HG02870 (cell line): ENCODE measurements around the gene MS4A1.
"Not testable (repeated sequence)": the region's sequence is repeated elsewhere in the genome, so short reads cannot be mapped to it uniquely, and the experiment has no call there.

Experiments
- ATAC-seq: cut with Tn5 transposase; IDR thresholded peaks from one replicate; pipeline ENCODE4 v1.9.1; 2021; ENCODE audit warnings: mild to moderate bottlenecking, moderate library complexity; ENCODE audit not compliant: unreplicated experiment

The MS4A1 gene

GRCh38 chr11:60455531-60456042, at the start of gene MS4A1:
Gene MS4A1 (plus strand): TSS chr11:60455847. CDS start chr11:60462375, 6,528 bp downstream.
- peak; percentile 75 for ATAC-seq

GRCh38 chr11:60420015-60420414, 35.6 kb upstream of the MS4A1 start:
- no peak for ATAC-seq

- ATAC-seq: no peak
Observed at GRCh38 chr11:60422609-60423008, 33.0 kb upstream of the MS4A1 start.

GRCh38 chr11:60428517-60428916, 27.1 kb upstream of the MS4A1 start:
- no peak for ATAC-seq

- ATAC-seq: no peak
Observed at GRCh38 chr11:60429272-60429671, 26.4 kb upstream of the MS4A1 start, which contains the start of gene MS4A5. Gene MS4A5 (plus strand): TSS chr11:60429572. CDS start chr11:60429675, 103 bp downstream.

GRCh38 chr11:60431251-60431650, 24.4 kb upstream of the MS4A1 start:
- no peak for ATAC-seq

- no peak for ATAC-seq
Observed at GRCh38 chr11:60433401-60433800, 22.2 kb upstream of the MS4A1 start.

GRCh38 chr11:60447070-60447469, 8.6 kb upstream of the MS4A1 start:
- ATAC-seq: no peak

GRCh38 chr11:60447846-60448245, 7.8 kb upstream of the MS4A1 start:
- ATAC-seq: no peak

- not testable (repeated sequence) for ATAC-seq
Observed at GRCh38 chr11:60451185-60451584, 4.5 kb upstream of the MS4A1 start.

- no peak for ATAC-seq
Observed at GRCh38 chr11:60454212-60454611, 1.4 kb upstream of the MS4A1 start.

GRCh38 chr11:60457576-60457975, 1.9 kb downstream of the MS4A1 start:
- peak; percentile 39 for ATAC-seq

GRCh38 chr11:60459345-60459744, 3.7 kb downstream of the MS4A1 start:
- ATAC-seq: peak; percentile 34

GRCh38 chr11:60468829-60469228, 13.2 kb downstream of the MS4A1 start:
- no peak for ATAC-seq

GRCh38 chr11:60469723-60470122, 14.1 kb downstream of the MS4A1 start:
- no peak for ATAC-seq

GRCh38 chr11:60477035-60477445, 21.4 kb downstream of the MS4A1 start:
- ATAC-seq: peak; percentile 70

GRCh38 chr11:60482361-60482760, 26.7 kb downstream of the MS4A1 start:
- no peak for ATAC-seq

- peak; percentile 99 for ATAC-seq
Observed at GRCh38 chr11:60485987-60486386, 30.3 kb downstream of the MS4A1 start.

GRCh38 chr11:60492488-60493009, 36.9 kb downstream of the MS4A1 start, which contains the start of gene MS4A12:
Gene MS4A12 (plus strand): TSS chr11:60492778. CDS start chr11:60497319, 4,541 bp downstream.
- no peak for ATAC-seq

GRCh38 chr11:60493454-60493853, 37.8 kb downstream of the MS4A1 start:
- ATAC-seq: no peak

GRCh38 chr11:60498399-60498798, 42.8 kb downstream of the MS4A1 start:
- ATAC-seq: no peak

GRCh38 chr11:60498853-60499252, 43.2 kb downstream of the MS4A1 start:
- peak; percentile 57 for ATAC-seq
